Inferior parietal cortex (tissue), 1 donor: ENCODE data around the gene SOCS1.

Experiments
- DNase-seq: peaks from one replicate; pipeline ENCODE4 v3.0.0-alpha.2; 2016; ENCODE audit errors: extremely low spot score

Gene SOCS1

DNA sequence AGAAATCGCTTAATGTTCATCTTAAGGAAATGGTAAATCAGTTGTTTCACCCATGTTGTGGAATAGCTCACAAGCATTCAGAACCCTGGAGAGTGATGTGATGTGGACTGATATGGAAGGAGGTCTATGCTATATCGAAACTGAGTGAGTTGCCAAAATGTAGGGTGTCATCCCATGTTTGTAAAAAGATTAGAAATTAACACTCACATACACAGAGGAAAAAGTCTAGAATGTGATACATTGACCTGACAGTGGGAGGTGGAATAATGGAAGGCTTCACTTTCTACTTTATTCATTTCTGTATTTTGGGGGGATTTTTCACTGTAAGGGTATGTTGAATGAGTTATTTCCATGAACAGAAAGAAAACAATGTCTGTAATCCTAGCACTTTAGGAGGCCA lies 29.8 kb upstream of the SOCS1 start:
- no peak for DNase-seq

GRCh38 chr16:11283820-11284248 lies 27.8 kb upstream of the SOCS1 start:
- no peak for DNase-seq

DNA sequence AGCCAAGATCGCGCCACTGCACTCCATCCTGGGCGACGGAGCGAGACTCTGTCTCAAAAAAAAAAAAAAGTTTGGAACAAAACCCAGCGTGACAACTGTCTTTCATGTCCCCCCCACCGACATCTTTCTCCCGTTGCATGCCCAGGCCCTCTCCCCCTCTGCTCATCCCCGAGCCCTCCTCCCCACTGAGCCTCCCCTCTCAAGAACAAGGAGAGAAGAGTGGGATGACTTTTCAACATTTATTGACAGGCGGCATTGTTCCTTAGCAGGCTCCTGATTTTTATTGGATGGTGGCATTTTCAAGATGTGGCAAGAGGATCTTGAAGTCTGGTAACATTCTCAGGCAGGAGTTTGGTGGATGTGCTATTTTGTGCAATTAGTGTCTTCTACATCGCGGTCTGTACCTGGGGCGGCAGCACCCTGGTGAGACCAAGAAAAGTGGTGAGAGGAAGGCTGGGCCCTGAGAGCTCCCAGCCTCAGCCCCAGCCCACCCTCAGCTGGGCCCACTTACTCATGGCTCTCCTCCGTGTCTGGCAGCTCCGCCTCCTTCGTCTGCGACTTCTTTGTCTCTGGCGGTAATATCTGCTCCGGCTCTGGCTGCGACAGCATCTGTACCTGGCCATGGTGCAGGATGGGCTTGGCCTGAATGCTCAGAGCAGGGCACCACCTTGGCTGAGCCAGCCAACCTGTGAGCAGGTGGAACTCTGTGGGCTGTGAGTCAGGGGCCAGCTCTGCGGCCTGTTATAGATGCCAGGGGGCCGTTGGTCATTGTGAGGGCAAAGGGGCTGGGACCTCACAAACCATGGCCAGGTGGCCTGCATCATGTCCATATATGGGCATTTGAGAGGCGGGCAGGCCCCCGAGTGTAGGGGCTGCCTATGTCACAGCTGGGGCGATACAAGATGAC lies 24.9 kb upstream of the SOCS1 start, which contains the start of gene PRM1:
TSS of gene PRM1 (minus strand) at position 715 of the 907 bp plus-strand sequence. CDS start at position 623, 92 bp downstream.
- no peak for DNase-seq

- DNase-seq, result no peak
These were observed 23.0 kb upstream of the SOCS1 start for GRCh38 chr16:11278681-11279628.

- no peak for DNase-seq
These were observed 21.8 kb upstream of the SOCS1 start for GRCh38 chr16:11277607-11278337.

GRCh38 chr16:11276896-11277593 lies 21.0 kb upstream of the SOCS1 start:
- no peak for DNase-seq

DNA sequence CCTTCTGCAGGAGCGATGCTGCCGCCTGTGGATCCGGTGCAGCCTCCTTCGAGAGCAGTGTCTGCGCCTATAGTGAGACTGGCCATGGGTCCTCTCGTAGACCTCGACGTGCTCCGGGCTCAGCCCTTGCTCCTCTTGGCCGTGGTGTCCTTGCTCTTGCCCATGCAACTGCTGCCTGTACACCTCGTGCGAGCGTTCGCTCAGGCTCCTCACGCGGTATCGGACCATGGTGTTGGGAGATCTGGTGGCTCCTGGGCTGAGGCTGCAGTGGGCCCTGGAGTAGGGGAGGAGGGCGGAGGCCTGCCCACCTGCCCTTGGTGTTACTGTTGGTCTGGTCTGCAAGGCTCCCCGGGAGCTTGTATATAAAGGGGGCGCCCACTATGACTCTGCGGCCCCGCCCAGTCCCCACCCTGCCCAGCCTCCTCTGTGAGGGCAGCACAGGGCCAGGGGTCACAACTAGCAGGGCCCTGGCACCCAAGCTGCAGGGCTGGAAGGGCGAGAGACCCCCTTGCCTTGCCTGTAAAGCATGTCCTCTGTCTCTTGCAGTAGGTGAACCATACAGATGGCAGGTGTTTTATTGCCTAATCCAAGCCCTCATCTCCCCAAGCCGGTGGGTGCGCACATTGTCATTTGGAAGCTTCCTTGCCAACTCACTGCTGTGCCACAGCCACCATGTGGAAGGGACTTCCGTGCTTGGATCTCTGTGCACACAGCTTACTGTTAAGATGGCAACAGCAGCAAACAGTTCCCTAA lies 20.3 kb upstream of the SOCS1 start, which contains the start of gene PRM2:
TSS of gene PRM2 (minus strand) at position 338 of the 753 bp plus-strand sequence. CDS start at position 228, 110 bp downstream.
- no peak for DNase-seq

DNA sequence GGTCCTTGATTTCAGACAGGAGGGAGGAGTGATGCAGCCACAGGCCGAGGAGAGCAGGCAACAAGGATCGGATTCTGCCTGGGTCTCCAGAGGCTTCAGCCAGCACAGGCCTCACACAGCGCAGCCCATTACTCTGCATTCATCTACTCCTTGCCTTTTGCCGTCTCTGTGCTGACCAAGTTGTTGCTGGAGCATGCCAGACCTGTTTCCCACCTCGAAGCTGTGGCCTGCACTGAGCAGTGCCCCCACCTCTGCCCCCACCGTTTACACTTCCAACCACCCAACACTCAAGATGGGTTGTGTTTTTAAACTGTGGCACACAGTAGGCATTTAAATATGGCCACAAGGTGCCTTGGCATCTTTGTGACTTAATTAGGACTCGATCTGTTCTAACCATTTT lies 19.0 kb upstream of the SOCS1 start:
- DNase-seq, result no peak

GRCh38 chr16:11273721-11274324 lies 17.8 kb upstream of the SOCS1 start:
- no peak for DNase-seq

DNA sequence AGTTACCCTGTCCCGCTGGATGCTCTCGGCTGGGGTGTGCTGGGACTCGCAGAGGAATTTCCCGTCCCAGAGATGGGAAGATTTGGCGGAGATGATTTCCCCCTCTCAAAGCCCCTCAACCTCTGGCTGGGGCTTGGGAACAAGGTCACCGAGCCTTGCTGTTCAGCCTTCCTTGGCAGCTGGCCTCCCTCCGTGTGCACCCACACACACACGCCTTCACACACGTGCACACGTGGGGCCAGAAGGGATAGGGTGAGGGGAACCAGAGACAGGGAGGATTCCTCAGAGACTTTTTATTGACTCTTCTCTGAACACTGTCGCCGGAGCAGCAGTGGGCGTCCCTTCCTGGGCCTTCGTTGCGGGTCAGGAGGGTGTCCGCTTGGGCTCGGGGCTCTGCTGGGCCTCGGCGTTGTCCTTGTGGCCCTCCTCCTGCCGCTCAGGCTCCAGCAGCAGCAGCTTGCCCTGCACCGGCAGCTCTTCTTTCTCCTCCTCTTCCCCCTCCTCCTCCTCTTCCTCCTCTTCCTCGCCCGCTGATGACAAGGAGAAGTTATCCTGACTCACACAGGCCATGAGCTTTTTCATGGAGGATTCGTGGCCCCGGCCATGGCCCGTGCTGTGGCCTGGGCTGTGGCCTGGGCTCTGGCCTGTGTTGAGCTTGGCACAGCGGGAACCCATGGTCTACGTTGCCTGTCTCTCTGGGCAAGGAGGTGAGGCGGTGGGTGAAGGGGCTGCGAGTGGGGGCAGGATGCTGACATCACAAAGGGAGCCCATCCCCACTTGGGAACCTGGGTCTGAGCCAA lies 17.1 kb upstream of the SOCS1 start, which contains the start of gene PRM3:
TSS of gene PRM3 (minus strand) at position 709 of the 800 bp plus-strand sequence. CDS start at position 675, 34 bp downstream.
- no peak for DNase-seq

GRCh38 chr16:11272484-11272883 lies 16.5 kb upstream of the SOCS1 start:
- no peak for DNase-seq

DNA sequence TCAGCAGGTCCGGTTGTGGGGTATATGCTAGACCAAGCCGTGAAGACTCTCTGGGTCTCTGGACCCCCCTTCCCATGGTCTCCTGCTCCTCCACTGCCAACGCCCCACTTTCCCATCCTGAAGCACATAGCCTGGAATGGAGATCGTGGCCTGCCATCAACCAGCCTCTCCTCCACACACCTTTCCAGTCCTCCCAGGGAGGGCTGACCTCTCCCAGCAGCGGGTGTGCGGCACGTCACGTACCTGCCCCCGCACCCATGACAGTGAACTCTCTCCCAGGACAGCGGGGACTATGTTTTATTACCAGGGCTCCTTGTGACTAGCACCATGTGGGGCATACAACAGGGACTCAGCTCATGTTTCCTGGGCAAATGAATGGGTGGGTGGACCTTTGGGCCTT lies 15.6 kb upstream of the SOCS1 start:
- DNase-seq, result no peak

GRCh38 chr16:11270602-11271162 lies 14.7 kb upstream of the SOCS1 start:
- no peak for DNase-seq

DNA sequence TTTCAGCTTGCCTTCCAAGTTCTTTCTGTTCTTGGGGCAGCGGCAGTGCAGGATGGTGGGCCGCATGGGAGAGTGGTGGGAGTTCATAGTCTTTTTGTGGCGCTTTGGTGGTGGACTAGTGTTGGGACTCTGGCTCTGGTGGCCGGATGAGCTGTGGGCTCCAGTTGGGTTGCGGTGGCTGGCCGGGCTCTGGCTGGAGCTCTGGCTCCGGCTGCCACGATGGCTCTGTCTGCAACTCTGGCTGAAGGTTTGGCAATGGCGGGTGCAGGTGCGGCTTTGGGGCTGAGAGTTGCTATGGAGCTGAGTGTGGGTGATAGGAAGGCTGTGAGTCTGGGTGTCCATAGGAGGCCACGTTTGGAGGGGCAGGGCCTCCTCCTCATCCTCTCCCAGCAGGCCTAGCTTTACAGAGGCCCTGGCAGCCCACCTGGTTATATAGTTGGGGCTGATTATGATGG lies 12.9 kb upstream of the SOCS1 start, which contains the start of gene TNP2:
TSS of gene TNP2 (minus strand) at position 405 of the 455 bp plus-strand sequence. CDS start at position 342, 63 bp downstream.
- no peak for DNase-seq

DNA sequence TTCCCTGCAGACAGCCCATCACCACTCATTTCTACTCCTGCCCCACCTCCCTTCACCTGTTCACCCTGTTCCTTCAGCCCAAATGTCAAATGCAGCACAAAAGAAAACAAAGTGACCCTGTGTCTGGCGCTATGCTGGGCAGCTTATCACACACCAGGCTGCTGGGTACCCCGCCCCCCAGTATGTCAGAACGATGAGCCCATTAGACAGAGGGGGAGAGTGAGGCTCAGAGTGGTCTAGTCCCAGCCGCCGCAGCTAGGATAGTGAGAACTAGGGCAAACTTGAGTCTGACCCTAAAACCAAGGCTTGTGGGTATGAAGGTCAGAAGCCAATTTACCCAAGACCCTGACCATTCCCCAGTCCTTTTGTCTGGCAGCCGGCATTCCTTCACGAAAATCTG lies 9.1 kb upstream of the SOCS1 start:
- no peak for DNase-seq

GRCh38 chr16:11264155-11264832 lies 8.3 kb upstream of the SOCS1 start:
- DNase-seq, result no peak

GRCh38 chr16:11263737-11264136 lies 7.7 kb upstream of the SOCS1 start:
- DNase-seq, result no peak

DNA sequence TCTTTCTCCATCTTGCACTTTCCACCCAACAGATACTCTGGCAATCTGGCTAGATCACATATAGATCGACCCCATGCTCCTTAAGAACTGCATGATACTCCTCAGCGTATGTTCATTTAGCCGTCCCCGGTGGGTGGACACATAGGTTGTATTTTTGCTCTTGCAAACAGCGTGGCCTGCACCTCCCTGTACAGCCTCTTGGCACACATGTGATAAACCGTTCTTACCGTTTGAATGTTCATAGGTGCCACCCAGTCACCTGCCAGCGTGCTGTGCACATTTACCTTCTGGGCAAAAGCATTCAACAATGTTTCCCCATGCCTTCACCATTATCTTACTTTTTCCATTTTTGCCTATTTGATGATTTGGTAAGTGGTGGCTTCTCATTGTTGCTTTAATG lies 6.9 kb upstream of the SOCS1 start:
- no peak for DNase-seq
